NOMO-1 treated with DMSO at 0.1 percent for 48 hours (cell line): ENCODE data around the gene PHF20.
"Not testable (repeated sequence)": the region's sequence is repeated elsewhere in the genome, so short reads cannot be mapped to it uniquely, and the experiment has no call there.

Experiments
- DNase-seq: peaks from one replicate; lab custom pipeline; 2025; ENCODE audit not compliant: unreplicated experiment; lab: John Stamatoyannopoulos, UW

PHF20 gene

DNA sequence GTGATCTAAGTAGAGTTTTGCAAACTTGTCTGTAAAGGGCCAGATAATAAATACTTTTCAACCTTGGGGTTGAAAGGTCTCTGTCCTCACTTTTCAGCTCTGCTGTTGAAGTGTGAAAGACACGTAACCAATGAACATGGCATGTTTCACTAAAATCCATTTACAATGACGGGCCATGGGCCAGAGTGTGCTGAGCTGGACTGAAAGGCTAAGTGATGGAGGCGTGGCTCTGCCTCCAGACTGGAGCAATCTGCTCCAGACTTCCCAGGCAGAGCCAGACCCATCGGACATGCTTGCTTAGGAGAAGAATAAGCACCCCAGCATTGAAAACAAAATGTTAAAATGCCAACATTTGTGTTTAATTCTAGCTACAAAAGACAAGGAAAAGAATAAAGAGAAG, 141.1 kb downstream of the PHF20 start:
- DNase-seq, result no peak

- DNase-seq, result no peak
Measured at GRCh38 chr20:35917077-35917476, 145.3 kb downstream of the PHF20 start.

GRCh38 chr20:35918021-35918420, 146.2 kb downstream of the PHF20 start:
- no peak for DNase-seq

DNA sequence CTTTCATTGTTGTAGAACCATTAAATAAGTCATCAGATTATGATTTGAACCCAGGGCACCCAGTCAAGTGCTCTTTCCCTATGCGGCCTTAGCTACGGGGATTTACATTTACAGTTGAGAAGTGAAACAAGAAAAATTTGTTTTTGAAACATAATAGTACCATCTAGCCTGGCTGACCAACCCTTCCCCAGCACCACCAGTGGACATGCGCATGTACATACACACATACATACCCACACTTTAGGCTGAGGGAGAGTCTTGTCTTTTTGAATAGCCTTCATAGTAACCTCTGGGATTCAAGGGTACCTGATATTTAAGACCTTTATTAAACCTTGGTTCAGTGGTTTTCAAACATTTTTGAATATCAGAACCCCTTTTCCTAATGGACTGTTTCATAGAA, 148.7 kb downstream of the PHF20 start:
- DNase-seq, result no peak

- DNase-seq, result no peak
Measured at GRCh38 chr20:35929301-35929700, 157.5 kb downstream of the PHF20 start.

DNA sequence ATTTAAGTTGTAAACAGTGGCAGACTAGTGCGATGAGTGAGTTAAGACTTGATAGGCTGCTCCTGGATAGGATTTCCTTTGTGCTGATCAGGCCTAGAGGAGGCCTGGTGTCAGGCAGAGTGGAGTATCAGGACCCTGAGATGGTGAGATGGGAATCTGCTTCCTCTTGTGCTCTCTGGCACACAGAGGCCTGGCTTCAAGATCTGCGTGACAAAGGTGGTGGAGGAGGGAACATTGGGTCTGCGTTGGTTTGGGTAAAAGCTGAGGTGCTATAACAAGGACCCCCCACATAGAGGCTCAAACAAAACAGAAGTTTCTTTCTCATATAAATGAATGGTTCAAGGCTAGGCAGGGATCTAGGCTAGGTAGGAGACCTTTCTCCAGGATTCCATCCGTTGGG, 162.2 kb downstream of the PHF20 start:
- no peak for DNase-seq

DNA sequence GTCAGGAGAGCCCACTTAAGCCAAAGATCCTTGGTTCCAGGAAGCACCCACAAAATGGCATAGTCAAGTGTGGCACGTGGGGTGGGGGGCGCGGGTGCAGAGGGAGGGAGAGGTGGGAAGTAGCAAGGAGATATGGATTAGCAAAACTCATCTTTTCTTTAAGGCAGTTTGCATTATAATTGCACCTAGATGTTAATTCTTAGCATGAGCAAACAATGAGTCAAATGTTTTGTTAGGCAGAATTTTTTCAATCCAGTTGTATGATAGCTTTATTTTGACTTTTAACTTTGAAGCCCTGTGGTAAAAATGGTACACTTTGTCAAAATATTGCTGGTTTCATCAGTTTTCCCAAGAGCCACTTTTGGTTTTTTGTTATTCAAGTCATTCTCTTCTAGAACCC, 167.4 kb downstream of the PHF20 start:
- DNase-seq, result no peak

DNA sequence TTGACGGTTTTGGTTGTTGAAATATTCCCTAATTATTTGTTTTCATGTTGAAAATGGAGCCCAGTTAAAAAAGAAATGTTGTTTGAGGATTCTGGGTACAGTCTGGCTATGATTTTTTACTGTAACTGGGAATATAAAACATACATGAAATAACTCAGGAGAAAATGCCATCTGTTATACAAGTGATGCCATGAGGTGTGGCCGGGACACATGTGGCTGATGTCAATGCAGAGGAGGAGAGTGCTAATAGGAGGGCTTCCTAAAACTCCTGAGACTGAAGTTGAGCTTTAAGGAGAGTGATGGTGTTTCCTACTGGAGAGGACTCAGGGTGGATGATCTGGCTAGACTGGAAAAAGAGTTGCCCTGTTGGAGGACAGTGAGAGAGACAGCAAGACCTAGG, 169.8 kb downstream of the PHF20 start:
- DNase-seq, result no peak

DNA sequence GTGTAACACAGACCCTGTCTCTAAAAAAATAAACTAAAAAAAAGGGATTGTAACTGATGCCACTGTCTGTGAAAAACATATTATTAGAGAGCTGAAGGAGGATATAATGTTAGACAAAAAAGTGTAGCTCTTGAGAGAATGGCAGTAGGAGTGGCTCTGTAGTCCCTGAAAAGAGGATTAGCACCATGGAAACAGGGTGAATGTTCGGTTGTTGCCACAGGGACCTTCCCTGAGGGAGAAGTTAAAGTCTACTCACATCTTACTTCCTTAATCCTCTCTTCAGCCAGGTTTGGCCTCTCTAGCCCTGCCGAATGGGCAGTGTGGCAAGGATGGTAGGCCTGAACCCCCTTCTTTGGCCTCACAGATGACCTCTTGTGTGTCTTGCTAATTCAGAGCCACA, 170.4 kb downstream of the PHF20 start:
- DNase-seq, result no peak

DNA sequence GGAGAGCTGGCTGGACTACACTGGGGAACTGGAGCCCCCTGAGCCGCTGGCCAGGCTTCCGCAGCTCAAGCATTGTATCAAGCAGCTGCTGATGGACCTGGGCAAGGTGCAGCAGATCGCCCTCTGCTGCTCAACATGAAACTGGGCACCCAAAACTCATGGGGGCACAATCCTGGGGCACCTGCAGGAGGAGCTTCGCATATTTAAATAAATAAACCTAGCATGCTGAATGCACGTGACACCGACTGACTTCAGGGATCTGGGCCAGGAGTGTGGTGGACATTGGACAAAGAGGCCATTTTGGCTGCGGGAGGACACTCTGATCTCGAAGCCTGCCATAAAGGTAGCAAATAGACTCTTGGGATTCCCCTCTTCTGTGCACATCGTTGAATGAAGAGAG, 175.7 kb downstream of the PHF20 start:
- no peak for DNase-seq

DNA sequence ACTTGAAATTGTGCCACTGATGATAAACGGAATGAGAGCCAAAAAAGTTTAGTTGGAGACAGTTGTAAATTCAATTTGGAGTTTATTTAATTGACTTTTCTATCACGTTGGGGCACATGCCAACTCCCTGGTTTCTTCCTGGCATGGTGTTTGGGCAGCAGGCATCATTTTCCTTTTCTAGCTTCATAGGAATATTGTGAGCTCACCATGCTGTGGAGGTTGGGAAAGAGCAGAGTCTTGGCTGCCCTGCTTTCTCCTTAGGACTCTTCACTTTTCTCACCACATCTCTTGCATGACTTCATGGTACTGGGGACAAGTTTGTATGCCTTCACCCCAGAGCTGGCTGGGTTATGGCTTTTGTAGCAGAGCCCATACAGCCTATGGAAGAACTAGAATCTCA, 176.1 kb downstream of the PHF20 start:
- DNase-seq, result no peak

DNA sequence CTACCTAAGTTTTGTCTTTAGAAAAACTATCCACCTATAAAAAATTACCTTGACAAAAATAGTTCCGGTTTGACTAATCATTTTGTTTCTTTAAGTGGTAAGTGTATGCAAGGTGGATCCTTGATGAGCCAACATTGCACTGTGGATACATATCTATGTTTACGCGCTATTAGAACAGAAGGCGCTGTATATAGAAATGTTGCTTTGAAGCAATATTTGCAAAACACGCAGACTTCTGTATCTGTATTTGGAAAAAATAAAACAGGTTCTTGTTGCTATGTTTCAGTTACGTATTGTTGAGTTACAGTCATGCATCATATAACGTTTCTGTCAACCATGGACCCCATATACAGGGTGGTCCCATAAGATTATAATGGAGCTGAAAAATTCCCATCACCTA, 178.3 kb downstream of the PHF20 start:
- DNase-seq, result no peak

- DNase-seq, result not testable (repeated sequence)
Measured at GRCh38 chr20:35952080-35952479, 180.3 kb downstream of the PHF20 start.

GRCh38 chr20:35952480-35953386, 180.9 kb downstream of the PHF20 start:
- DNase-seq, result peak; percentile 86

DNA sequence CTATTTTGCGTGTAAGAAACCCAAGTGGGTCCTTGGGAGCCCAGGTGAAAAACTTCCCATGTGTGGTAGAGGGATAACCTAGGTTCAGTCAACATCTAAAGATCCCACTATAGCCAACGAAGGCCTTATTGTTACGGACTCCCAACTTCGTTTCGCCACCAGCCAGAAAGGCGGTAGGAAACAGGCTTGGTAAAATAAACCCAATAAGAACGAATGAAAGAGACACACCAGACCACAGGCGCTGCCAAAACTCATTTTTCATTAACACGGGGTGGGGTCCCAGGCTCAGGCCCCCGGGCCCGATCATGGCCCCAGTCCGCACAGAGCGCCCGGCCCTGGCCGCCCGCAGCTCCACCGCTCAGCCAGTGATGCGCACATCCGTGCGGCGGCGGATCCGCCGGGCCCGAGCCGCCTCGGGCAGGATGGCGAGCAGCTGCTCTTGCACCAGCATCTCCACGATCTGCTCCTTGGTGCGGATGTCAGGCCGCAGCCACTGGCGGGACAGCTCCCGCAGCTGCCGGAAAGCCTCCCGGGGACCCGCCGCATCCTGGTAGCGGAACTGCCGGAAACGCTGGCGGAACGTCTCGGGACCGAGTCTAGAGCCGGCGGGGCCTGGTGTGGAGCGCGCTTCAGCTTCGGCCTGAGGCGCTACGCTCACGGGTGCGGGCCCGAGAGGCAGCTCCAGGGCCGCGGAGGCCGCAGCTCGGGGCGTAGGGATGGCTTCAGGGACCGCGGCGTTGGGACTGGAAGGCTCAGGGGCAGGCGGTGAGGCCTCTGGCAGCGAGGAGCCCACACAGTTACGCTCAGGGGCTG, 181.8 kb downstream of the PHF20 start:
- DNase-seq, result peak; percentile 30

DNA sequence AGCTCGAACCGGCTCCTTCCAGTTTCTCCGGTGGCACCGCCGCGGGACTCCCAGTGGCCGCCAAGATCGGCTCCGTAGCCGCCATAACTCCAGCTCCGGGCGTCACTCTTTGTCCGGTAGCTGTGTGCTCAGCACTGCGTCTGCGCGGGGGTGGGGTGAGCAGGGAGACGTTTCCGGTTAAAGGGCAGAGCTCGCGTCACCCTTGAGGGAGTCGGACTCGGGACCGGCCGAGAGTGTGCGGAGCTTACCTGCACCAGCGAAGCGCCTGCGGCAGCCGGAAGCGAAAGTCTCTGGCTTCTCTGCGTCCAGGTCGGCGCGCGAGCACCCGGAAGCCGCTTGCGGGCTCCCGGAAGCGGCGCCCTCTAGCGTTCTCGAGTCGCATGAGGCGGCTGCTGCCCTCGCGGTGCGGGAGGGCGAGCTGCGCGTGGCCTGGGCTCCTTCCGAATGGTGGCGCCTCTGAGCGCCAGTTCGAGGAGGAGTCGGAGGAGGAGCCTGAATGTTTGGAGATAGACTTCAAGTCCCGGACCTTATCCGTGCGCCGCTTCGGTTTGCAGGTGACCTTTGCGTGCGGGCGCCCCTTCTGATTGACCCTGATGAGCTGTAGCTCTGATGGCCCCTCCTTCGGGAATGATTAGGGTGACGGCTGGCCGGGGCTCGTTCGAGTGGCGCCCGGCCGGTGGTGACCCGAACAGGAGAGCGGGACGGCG, 182.5 kb downstream of the PHF20 start, which contains the start of gene SCAND1:
TSS of gene SCAND1 (minus strand) at position 303 of the 707 bp plus-strand sequence. CDS start at position 85, 218 bp downstream.
- DNase-seq, result peak; percentile 94

- DNase-seq, result peak; percentile 43
Measured at GRCh38 chr20:35954907-35955251, 183.1 kb downstream of the PHF20 start.

GRCh38 chr20:35956616-35957015, 184.8 kb downstream of the PHF20 start:
- no peak for DNase-seq

GRCh38 chr20:35959291-35959690, 187.5 kb downstream of the PHF20 start:
- not testable (repeated sequence) for DNase-seq

- DNase-seq, result no peak
Measured at GRCh38 chr20:35963878-35964277, 192.1 kb downstream of the PHF20 start.

DNA sequence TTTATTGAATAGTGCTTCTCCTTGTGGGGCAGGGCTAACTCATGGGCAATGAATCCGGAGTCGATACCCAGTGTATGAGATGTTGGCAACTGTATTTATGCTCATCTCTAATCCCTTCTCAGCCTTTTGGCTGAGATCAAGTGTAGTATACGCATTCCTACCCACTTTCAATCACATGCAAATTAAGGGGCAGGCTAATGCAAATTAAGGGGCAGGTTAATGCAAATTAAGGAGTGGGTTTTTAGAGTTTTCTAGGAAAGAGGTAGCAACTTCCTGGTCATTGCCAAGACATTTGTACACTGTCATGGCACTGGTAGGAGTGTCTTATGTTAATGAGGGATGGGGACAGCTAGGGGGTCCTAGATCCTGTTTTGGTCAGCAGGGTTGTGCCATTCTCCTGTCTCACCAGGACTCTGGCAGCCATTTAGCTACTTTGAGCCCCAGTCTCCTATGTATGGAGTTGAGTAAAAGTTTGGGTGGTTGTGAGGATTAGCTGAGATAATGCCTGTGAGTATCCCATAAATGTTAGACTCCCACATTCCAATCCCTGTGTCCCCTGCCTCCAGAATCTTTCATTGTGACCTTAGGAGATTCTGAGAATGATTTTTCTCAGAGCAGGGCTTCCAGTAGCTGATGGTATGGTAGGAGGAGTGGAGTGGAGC, 196.3 kb downstream of the PHF20 start, which contains the start of gene CNBD2:
TSS of gene CNBD2 (plus strand) at position 612 of the 662 bp plus-strand sequence. CDS start 173 bp downstream, outside the sequence.
- DNase-seq, result no peak
